Measurements from ENCODE around the gene AGMO. TPM values are rescaled to one million over a fixed set of nuclear protein-coding genes. Genes with fewer than 3 reads are reported as not detected.

Gene AGMO
- total RNA-seq, 1 donor from 2014 or later: 0.41 TPM

DNA sequence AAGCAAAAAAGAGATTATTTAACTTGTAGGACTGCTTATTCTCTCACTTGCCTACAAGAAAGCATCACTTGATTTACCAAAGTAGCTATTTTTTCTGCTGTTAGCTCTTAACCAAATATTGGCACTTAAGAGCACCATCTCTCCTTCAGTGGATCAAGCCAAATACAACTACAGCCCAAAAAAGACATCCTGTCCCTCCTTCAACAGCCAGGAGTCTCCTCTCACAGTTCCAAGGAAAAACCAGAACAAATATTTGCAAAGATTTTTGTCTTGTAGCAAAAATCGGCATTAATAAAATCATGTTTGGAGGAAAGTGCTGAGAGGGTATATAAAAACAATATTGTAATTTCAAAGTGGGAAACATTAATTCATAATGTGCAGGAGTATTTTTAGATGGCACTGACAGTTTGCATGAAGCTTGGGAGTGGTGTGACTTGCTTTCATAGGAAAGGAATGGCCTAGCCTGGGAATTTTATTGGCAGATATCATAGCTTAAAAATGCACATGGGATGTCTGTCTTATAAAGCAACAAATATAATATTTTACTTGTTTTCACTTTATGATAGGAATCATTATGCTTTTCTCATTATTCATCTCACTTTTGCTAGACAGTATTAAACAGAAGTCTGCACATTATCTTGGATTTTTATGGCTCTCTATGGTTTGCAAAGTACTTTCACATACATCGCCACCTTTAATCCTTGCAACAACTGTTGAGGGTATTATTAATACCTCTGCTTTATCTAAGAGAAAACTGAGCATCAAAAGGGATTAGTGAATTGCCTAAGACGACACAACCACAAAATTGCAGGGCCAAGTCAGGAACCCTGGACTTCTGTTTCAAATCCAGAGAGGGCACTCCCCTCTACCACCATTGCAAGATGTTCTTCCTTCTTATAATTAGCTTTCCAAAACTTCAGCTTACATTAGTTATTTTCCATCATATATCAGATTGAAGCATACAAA lies 103.5 kb downstream of the AGMO start:
- DNase-seq: peak; percentile 29

DNA sequence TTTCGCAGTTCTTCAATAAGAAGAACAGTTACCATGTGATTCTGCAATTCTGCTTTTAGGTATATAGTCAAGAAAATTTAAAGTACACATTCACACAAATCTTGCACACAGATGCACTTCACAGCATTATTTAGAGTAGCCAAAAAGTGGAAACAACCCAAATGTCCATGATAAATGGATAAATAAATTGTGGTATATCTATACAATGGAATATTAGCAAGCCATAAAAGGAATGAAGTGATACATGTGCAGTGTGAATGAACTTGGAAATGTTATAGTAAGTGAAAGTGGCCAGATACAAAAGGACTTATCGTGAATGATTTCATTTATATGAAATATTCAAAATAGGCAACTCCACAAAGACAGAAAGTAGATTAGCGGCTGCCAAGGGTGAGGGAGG lies 109.1 kb downstream of the AGMO start:
- DNase-seq: no peak

DNA sequence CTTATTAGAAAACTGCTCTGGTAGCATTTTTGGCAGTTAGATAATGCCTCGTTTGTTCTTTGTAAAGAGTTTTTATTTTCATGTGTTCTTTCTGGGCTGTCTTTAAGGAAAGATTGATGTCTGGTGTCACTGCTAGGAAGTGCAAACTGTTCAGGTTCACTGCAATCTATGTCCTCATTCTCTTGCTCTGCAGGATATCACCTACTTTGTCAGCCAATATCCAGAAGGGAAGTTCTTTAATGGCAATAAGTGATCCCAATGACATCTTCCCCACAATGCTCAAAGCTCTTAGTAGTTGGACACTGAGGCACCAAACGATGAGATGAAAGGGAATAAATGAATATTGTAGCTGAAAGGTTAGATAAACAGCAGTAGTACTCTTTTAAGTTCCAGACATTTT lies 115.1 kb downstream of the AGMO start:
- DNase-seq: no peak

DNA sequence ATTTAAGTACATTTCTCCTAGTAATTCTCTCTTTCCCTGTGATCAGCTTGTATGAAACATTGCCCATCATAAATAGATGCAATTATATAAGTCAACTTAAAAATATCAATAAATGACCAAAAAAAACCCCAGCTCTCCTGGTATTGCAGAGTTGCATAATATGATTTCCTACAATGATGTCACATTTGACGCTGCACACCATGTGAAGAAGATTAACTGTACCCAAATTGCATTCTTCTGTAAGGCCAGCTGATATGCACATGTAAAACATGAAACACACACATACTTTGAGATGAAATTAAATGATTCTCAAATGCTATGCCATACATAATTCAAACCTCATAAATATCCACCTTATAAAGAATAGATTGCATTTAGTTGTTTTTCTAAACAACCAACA lies 115.5 kb downstream of the AGMO start:
- peak; percentile 41 for DNase-seq

DNA sequence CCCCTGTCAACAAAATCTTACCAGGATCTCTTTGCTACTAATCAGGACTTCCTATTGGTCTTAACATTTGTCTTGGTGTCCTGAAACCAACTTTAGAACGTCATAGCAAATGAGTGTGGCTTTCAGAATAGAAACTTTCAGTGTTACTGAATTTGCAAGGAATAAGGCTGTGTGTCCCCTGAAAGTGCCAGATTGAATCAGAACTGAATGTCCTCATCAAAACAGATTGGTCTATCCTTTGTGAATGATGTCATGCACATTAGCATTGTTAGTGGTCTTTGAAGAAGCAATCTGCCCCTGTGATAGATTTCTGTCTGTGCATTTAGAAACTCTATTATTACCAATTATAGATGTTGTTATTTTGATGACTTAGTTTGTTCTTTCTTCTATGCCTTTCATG lies 119.9 kb downstream of the AGMO start:
- no peak for DNase-seq

DNA sequence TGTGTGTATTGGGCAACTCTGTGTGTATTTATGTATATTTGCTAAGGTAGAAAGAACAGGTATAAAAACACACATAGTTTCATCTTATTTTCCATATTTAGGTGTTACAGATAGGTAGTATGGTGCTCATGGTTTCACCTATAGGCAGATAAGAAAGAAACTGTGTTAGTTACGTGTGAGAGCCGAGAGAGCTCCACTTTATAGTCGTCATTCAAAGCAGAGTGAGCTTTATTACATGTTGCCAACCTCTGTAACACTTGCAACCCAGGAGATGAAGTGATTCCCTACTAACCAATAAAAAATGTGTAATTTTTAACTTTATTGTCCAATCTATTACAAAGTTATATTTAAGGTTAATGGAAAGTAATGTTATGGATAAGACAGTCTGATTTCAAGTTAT lies 121.3 kb downstream of the AGMO start:
- no peak for DNase-seq

DNA sequence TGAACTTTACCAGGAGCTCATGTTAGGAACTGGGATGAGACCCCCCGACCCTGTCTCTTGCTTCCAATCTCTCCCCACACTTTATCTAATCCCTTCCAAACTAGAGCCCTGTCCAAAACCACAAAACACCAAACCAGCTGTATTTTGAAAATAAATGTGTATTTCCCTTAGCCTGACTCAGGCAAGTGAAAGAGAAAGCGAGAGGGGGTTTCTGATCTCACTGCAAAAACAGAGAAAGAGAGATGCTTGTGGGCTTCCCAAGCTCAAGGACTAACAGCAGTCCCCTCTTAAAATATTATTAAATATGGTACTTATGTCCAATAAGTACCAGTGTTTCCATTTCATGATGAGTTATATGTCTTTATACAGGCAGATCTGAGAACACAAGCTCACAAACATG lies 122.0 kb downstream of the AGMO start:
- DNase-seq: no peak

DNA sequence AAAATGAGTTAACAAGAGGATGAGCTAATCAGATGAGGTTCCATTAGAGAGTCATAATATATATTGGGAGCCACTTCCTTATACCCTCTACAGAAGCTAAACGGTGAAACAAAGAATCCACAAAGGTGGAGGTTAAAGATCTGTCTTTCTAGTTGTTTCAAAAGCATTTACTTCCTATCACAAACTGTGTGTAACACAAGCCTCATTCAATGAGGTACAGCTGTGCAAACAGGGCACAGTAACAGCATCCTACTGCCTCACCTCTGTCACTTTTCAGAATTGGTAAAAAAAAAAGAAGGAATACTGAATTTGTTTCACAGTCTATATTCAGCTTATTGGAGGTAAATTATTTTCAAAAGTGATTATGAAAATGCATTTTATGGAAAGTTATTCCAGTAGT lies 128.7 kb downstream of the AGMO start:
- no peak for DNase-seq

DNA sequence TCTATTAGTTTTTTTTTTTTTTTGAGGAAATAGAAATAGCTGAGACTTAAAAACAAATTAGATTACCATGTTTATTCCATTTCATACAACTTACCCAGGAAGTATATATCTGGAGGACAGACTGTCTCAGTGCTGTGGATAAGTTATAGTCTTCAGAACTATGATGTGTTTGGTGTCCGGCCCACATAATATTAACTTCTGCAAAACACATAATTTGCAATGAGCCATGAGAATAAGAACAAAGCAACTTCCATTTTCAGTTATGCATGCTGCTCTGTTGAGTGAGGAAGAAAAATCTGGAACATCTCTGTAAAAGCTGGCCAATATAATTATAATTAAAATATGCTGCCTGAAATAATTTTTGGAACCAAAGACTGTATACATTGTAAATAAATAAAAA lies 130.9 kb downstream of the AGMO start:
- peak; percentile 16 for DNase-seq

DNA sequence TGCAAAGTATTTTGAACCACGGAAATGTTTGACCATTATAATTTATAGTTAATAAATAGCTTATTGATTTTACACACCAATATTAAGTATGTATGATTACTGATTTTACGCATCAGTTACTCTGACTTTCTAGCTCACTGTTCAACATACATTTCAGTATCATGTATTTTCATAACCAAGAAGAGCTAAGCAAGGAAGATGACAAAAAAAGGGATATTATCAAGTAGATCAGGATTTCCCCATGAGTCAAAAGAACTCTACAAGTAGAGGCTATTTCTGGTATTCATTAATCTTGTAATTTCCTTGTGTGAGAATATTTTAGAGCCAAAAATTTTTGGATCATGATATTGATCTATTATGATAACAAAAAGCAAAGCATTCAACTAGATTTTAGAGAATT lies 131.6 kb downstream of the AGMO start:
- DNase-seq: no peak

DNA sequence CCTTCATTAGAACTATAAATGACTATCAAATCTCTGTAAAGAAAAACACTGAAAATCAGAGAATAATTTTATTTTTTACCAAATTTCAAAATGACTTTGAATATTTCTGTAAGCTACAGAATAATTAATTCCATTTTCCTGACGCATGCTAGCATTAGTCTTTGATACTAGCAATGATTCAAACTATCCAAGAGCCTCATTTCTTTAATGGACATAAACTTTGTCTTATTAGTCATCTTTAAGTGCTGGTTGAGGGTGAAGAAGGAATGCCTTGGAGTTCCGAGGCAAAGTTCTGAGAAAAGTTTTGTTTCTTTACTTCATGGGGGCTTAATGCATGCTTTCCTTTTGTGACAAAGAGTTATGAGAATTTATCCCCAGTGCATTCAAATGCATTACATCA lies 137.3 kb downstream of the AGMO start:
- no peak for DNase-seq

DNA sequence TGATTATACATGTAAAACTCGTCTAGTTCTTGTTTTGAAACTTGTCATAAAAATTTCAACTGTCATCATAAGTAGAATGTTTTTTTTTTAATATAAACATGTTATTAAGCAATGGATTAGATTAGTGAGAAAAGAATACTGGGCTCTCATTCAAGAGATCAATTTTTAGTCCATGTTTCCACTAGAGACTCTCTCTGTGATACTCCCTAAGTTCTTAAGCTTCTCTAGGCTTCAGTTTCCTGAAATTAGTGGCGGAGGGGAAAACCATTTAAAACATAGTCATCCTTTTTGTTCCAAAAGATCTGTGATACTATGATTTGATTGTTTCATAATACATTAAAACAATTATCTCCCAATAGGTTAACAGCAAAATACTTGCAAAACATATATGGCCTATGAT lies 142.2 kb downstream of the AGMO start:
- DNase-seq: no peak

DNA sequence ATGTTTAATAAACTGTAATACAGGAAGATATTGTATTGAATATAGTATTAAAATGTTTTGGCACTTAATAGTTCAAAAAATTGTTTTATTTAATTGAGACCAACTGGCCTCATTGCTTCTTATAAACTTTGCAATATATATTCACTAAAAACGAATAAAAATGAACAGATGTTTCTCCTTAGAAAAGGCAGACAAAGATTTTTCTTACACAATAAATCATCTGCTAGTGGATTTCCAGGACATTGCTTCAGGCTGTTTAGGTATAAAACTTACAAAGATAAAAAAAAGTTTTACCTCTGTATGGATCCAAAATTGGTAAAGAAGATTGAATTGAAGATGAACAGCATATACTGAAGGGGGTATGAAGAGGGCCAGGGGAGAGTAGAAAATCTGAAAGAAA lies 143.6 kb downstream of the AGMO start:
- DNase-seq: no peak

DNA sequence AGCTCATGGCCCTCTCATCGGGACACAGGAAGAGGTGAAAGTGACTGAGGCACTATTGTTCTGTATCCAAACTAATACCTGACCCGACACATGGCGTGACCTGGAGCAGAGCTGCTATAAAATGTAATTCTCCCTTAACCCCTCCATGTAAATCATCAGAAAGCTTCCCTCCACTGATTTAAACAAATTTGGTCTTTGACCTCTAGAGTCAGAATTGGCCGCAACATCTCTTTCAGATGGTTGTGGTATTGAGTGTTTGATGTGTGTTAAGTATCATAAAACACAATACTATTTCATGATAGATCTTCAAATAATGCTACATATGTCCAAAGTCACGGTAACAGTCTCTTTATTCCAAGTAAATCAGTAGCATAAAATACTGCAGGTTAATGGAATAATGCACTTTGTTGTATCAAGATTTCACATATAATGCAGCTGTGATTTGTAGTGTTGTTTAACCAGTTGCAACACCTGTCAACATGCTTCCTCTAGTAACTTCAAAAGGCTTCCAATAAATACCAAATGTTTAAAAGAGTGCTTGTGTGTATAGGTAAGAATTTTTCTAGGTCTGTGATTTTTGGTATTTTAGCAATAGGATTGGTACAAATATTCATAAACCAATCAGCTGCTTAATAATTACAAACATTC lies 144.3 kb downstream of the AGMO start:
- DNase-seq: no peak

DNA sequence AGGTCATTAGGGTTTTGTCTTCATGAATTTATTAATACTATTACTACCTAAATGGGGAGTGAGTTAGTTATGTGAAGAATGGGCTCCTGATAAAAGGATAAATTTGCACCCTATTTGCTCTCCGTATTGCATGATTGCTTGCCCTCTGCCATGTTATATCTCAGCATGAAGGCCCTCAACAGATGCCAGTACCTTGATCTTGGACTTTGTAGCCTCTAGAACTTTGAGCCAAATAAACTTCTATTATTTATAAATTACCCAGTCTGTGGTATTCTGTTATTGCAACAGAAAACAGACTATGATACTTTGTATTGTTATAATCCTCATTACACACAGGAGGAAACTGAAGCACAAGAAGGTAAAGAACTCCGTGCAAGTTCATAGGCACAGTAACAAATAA lies 150.8 kb downstream of the AGMO start:
- DNase-seq: no peak

DNA sequence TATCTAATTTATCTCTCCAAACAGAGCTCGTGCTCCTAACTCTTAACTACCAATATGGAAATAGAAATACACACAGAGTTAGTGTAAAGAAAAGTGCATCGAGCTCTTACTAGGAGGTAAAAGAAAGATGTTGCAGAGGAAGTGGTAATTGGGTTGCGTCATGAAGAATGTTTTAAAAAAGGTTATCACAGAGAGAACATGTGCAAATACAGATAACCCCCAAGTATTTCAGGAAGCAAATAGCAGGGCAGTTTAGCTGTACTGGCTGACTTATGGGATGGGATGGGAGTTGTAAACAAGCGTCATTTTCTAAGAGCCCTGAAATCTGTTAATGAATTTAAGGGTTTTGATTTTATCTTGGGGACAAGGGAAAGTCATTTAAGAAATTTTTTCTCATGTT lies 153.9 kb downstream of the AGMO start:
- DNase-seq: no peak

DNA sequence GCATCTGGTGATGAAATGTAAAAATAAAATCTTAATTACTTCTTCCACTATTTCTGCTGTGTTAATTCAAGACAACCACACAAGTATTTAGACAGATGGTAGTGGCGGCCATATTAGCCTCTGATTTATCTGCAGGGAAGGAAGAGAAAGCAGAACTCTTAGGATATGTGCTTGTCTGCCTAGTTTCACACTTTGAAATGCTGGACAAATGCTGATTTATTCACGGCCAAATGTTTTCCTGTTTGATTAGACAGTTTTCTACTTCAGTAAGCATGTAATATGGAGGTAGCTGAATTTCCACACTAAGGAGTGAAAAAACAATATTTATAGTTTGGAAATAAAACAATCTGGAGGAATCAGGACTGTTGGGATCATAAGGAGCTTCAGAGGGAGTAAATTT lies 158.1 kb downstream of the AGMO start:
- no peak for DNase-seq

DNA sequence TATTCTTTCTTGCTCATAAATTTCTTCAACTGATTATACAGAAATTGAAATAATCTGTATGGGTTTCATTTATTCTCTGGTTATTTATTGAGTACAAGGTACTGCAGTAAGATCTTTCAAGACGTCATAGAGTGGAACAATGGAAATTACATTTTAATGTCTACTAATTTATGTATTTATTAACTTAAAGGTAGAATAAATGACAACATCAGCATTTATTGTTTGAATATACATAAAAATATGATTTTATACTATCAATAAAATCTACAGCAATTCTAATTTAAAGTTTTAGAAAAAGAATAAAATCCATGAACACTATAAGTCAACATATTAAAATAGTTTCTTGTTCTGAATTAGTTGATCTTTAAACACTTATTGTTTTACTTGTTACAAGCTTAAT lies 158.5 kb downstream of the AGMO start:
- DNase-seq: no peak

DNA sequence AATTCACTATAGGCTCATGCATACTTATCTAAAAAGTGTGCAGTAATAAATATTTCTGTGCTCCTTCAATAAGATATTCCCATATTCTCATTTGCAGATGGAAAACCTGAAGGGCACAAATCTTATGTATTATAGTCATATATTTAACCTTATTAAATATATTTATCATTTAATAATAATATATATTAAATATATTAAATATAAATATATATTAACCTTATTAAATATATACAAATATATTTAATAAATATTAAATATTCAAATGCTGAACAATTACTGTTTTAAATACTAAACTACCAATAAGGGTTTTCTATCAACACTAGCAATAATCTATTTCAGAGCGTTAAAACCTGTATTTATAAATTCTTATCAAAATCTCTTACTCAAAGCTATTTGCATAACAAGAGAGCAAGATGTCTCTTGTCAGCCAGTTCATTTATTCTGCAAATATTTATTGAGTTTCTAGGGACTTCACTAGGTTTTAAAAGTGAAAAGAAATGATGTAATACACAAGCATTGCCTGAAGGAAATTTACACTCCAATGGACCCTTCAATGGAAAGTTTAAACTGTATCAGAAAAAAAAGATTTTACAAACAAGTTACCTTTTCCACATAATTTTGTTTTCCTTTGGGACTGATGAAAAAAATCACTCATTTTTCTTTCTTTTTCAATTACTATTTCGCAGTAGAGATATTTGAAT lies 159.2 kb downstream of the AGMO start:
- DNase-seq: no peak

DNA sequence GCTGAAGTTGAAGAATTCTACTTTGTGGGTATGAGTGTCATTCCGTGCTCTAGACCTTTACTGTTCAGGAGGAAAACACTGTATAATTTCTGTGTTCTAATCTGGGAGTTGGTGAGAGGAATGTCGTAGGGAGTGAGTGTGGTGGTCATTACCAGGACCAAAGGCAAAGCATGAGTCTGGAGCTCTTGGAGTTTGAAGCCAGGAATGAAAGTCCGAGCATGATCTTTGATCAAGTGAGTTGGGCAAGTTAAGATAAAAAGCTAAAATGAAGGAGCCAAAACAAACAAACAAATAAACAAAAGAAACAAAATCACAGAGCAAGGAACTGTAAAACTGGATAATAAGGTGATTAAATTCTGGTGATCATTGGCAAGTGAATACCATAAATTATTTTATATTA lies 161.4 kb downstream of the AGMO start:
- no peak for DNase-seq

DNA sequence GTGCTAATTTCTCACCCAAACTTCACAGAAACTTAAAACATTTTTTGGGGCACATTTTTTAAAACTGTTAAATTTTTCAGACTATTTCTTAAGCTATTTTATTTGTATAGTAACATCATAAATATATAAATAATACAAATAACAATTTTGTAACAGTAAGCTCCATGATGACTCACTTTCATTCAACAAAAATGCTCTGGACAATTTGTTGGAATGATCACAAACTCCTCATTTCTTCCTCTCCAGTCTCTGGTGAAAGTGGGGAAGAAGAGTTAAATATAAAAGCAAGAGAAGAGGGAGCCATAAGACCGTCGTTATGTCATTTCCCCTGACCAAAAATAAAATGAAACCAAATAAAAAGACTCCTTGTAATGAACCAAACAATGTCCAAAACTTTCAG lies 162.4 kb downstream of the AGMO start:
- no peak for DNase-seq

DNA sequence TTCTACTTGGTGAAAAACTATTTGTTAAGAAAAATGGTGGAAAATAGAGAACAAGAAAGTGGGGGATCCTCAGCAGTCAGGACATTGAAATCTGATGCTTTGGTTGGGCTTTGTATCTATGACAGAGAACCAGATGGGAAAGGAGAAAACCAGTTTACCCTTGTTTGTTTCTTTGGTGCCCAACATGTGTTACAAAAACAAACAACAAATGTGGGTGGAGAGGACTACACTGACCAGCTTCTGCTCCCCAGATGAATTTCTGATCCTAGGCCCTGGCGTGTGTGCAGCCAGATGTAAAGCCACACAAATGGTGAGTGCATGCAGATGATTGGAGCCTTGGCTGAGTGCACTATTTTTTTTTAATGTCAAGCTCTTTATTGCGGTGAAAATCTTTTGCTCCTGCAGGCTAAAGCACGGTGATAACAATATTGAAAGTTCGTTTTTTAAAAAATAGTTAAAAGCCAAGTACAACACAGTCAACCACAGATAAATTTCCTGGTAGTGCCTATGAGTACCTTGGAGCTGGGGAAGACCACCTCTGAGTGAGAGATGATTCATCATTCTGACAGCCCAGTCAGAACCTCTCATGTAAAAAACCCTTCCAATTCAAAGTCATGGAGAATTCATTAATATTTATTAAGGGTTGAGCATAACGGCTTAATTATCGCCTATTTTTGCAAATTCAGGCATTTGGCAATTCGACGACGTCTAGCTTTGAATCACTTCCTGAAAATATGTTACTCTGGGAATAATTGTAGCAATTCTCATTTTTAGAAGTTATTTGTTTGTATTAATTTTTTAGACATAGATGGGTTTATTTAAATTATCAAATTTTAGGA lies 163.7 kb downstream of the AGMO start:
- no peak for DNase-seq

Data from tongue (tissue), 2 donors.